HG03378 (cell line): ENCODE data around the gene KRTAP12-2.
"Not testable (repeated sequence)": the region's sequence is repeated elsewhere in the genome, so short reads cannot be mapped to it uniquely, and the experiment has no call there.

ENCODE experiments used
- ATAC-seq: cut with Tn5 transposase; IDR thresholded peaks from one replicate; pipeline ENCODE4 v1.9.1; 2021; ENCODE audit warnings: mild to moderate bottlenecking, moderate library complexity; ENCODE audit not compliant: unreplicated experiment

Gene KRTAP12-2

DNA sequence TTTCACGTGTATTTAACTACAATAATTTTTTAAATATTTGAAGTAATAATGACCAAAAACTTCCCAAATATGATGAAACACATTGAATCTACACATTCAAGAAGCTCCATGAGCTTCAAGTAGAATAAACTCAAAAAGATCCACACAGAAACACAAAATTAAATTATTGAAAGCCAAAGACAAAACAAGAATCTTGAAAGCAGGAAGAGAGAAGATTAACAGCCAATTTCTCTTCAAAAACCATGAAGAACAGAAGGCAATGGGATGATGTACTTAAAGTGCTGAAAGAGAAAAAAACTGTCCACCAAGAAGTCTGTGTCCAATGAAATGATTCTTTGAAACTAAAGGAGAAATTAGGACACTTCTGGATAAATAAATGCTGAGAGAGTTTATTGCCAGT is 34.7 kb downstream of the KRTAP12-2 start:
- ATAC-seq: no peak

DNA sequence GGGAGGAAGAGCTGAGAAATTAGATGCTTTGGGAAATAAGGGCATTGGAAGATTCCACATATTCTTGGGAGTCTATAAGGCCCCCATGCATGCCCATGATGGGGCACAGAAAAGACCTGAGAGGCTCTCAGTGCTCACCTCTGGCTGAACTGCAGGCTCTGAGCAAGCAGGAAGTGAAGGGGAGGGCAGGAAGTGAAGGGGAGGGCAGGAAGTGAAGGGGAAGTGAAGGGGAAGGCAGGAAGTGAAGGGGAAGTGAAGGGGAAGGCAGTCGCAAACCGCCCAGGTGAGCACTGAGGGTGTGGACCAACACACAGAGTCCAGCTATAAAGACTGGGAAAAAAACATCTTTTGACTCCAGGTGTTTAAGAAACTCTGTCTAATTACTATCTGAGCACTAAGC is 36.3 kb downstream of the KRTAP12-2 start:
- ATAC-seq: no peak

DNA sequence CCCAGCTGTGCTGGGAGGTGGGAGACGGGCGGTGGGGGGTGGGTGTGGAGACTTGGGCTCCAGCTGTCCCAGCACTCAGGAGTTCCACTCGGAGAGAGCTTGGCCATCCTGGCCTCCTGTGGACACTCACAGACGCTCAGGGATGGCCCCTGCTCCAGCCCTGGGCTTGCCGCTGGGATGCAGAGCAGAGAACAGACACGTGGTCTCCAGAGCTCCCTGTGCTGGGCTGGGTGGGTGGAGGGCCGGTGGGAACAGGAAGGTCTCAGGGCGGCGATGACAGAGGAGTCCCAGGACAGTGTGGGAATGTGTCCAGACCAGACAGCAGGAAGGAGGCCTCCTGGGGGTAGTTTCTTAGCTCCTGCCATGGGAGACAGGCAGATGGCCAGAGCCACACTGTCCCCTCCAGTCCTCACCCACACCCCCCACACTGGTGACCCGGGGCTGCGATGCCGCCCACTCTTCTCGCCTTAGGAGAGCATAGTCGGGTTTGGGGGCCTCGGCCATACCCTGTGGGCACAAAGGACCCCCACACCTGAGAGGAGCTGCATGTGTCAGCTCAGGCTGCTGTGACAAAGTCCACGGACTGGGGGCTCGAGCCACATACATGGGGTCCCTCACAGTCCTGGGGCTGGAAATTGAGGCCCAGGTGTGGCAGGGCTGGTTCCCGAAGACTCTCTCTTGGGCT is 37.9 kb downstream of the KRTAP12-2 start:
- ATAC-seq: no peak

DNA sequence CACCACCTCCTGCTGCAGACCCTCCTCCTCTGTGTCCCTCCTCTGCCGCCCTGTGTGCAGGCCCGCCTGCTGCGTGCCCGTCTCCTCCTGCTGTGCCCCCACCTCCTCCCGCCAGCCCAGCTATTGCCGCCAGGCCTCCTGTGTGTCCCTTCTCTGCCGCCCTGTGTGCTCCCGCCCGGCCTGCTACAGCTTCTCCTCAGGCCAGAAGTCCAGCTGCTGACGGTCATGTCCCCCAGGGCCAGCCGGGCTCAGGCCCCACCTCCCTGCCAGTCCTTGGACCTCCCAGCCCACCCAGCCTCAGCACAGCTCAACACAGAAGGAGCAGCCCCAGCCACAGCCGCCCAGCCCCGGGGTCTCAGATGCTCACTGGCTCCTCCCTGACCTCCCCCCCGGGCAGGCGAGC is 38.9 kb downstream of the KRTAP12-2 start:
- not testable (repeated sequence) for ATAC-seq

DNA sequence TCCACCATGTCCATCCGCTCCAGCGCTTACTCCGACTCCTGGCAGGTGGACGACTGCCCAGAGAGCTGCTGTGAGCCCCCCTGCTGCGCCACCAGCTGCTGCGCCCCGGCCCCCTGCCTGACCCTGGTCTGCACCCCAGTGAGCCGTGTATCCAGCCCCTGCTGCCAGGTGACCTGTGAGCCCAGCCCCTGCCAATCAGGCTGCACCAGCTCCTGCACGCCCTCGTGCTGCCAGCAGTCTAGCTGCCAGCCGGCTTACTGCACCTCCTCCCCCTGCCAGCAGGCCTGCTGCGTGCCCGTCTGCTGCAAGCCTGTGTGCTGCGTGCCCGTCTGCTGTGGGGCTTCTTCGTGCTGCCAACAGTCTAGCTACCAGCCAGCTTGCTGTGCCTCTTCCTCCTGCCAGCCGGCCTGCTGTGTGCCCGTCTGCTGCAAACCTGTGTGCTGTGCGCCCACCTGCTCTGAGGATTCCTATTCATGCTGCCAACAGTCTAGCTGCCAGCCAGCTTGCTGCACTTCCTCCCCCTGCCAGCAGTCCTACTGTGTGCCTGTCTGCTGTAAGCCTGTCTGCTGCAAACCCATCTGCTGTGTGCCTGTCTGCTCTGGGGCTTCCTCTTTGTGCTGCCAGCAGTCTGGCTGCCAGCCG is 39.4 kb downstream of the KRTAP12-2 start:
- not testable (repeated sequence) for ATAC-seq

DNA sequence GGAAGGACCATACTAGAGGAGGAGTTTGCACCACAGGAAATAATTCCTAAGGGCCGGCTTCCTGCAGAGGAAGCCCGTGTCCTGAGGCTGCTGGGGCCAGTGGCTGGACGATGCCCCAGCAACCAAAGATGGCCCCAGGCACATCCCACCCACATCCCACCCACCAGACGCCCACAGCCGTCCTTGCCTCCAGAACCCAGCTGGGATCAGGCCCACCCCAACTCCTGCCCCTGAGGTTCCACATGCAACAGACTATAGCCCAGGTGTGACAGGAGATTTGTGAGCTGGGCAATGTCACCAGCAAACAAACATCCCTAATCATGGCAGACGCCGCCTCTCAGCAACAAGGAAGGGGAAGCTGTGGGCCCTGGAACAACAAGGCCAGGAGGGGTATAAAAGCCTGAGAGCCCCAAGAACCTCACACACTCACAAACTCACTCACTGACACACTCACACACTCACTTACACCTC is 40.0 kb downstream of the KRTAP12-2 start, which contains the start of gene KRTAP10-9:
Gene KRTAP10-9 (plus strand): TSS at position 421 of the 471 bp plus-strand sequence. CDS start 79 bp downstream, outside the sequence.
- no peak for ATAC-seq

DNA sequence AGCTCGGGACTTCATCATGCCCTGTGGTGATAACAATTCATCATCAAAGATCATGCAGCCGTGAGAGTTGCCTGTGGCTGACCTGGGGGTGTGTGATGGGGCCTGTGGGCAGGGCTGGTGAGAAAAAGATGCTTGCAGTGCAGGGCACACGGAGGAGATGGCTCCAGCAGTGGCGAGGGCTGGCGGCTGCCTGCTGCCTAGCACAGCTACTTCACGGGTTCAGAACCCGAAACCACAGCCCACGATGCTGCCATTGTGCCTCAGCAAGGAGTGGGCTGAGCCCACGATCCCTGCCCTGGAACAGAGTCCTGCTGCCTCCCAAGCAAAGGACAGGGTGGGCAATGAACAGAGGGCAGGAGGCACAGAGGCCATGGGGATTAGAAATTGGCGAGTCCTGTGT is 40.5 kb downstream of the KRTAP12-2 start:
- no peak for ATAC-seq

DNA sequence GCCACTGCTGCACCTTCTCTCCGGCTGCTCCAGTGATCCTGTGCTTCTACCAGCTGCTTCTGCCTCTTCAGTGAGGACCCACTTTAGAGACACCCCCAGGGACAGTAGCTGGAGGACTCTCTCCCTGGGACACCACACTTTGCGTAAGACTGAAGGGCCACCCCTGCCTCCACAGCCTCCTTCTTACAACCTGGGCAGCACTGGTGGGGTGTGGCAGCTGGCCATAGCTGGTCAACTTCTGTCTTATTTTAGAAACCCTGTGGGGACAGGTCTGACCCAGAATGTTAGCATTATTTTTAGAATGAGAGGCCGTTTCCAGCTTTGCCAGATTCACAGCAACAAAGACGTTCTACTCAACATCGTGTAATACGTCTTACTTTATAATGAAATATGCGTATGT is 41.0 kb downstream of the KRTAP12-2 start:
- no peak for ATAC-seq

DNA sequence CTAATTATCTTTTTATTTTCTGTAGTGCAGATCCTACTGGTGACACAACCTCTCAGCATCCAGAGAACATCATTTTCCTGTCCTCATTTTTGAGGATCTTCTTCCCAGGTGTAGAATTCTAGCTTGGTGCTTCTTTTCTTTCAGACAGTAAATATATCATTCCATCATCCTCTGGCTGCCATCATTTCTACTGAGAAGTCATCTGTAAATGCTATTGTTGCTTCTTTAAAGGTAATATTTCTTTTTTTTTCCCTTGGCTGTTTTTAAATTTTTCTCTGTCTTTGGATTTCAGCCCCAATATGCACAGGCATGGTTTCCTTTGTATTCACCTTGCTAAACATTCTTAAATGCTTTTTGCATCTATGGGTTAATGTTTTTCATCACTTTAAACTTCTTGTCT is 43.2 kb downstream of the KRTAP12-2 start:
- no peak for ATAC-seq

DNA sequence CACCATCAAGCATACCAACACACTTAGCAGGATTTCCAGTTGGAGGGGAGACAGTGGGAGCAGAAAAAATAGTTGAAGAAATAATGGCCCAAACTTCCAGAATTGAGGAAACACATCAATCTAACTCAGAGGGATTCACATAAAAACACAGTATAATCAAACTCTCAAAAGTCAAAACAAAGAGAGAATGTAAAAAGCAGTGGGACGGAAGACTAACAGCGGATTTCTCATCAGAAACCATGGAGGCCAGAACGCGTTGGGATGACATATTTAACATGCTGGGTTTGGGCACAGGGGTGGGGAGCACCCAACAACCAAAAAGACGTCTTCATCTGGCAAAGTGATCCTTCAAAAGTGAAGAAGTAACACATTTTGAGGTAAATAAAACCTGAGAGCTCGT is 46.8 kb downstream of the KRTAP12-2 start:
- no peak for ATAC-seq

DNA sequence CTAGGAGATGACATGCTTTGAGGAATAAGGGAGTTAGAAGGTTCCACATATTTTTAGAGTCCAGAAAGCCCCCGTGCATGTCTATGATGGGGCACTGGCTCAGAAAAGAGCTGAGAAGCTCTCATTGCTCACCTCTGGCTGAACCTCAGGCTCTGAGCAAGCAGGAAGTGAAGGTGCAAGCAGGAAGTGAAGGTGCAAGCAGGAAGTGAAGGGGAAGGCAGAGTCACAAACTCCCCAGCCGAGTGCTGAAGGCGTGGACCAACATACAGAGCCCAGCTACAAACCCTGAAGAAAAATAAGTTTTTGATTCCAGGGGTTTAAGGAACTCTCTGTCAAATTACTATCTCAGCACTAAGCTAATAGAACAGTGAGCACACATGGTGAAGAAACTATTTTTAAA is 47.8 kb downstream of the KRTAP12-2 start:
- no peak for ATAC-seq

DNA sequence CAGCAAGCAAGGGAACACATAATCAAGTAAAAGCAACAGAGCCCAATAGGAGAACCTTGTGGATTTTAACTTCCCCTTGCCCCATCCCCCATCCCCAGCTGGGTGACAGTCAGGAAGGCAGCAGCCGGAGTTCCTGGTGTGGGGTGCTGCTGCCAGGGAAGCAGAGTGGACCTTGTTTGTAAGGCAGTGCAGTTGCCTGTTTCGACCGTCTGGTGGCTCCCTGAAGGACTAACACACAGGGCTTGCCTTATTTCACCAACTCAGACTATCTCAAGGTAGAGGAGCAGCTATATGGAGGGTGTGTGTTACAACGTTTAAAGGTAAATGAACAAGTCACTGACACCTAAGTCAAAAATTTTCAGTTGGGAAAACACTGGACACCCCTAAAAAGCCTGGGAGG is 48.2 kb downstream of the KRTAP12-2 start:
- no peak for ATAC-seq

DNA sequence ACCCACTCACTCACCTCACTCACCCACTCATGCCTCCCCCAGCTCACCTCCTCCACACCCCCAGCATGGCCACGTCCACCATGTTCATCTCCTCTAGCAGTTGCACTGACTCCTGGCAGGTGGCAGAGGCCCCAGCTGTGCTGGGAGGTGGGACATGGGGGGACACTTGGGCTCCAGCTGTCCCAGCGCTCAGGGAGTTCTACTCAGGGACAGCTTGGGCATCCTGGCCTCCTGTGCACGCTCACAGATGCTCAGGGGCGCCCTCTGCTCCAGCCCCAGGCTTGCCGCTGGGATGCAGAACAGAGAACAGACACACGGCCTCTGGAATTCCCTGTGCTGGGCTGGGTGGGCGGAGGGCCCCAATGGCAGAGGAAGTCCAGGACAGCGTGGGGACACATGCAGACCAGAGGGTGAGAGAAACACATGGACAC is 49.6 kb downstream of the KRTAP12-2 start:
- ATAC-seq: no peak

DNA sequence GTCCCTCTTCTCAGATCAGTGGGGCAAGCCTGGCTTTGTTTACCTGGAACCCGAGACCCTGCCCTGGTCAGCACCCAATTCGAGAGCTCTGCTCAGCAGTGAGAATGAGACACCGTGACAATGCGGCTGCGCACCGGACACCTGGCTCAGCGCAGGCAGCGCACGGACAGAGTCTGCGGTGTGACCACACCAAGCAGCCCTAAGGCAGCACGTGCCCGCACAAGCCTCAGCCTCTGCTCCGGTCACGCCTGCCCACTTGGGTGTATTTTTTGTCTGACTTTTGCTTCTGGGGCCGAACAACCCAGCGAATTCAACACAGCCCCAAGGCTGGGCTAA is 50.2 kb downstream of the KRTAP12-2 start:
- ATAC-seq: no peak
